GM19438 (cell line): ENCODE results near the gene DPP10.
"Not testable (repeated sequence)": the region's sequence is repeated elsewhere in the genome, so short reads cannot be mapped to it uniquely, and the experiment has no call there.

ENCODE experiments used
- ATAC-seq: cut with Tn5 transposase; IDR thresholded peaks from one replicate; pipeline ENCODE4 v1.9.1; 2021; ENCODE audit warnings: low read depth; ENCODE audit not compliant: unreplicated experiment

The DPP10 gene

DNA sequence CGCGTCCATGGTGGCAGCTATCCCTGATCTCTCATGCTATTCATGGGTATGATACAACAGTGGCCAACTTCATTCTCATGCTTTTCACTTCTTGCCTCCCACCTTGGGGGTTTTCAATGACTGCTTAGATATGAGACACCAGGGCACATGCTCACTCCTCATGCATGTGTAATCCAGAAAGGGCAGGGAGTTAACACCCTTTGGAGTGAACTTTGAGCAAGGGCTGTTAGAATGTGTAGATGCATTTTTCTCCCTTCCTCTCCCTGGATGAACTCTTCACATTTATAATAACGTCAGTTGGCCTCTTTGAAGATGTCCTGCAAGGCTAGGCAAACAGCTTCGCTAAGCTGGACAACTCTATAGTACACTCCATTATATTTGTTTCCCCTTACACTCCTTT is 56.7 kb downstream of the DPP10 start:
- no peak for ATAC-seq

DNA sequence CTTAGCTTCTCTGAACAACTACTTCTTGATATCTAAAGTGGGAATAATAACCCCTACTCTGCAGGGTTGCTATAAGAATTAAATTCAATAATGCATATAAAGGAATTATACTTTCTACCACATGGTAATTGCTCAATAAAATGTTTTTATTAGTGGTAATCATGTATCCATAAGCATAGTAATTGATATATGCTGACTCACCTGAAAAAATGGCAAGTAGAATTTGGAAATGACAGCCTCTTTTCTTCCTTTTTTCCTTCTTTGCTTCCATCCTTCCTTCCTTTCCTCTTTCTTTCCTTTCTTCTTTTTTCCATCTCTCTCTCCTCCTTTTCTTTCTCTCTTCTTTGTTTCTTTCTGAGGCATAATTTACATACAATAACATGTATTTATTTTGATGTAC is 65.3 kb downstream of the DPP10 start:
- ATAC-seq, result no peak

DNA sequence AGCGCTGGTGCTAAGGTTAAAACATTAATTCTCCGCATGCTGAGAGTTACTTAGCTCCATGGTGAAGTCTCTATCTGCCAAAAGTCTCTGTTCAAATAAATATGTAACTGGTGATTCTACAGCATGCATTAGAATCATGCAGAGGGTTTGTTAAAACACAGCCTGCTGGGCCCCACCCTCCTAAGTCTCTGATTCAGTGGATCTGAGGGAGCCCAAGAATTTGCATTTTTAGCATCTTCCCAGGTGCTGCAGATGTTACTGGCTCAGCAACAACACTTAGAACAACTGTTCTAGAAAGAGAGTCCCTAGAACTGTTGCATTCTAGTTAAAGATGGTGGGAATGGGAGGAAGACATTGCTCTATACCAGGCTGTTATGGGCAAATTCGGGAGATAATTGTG is 73.4 kb downstream of the DPP10 start:
- no peak for ATAC-seq

DNA sequence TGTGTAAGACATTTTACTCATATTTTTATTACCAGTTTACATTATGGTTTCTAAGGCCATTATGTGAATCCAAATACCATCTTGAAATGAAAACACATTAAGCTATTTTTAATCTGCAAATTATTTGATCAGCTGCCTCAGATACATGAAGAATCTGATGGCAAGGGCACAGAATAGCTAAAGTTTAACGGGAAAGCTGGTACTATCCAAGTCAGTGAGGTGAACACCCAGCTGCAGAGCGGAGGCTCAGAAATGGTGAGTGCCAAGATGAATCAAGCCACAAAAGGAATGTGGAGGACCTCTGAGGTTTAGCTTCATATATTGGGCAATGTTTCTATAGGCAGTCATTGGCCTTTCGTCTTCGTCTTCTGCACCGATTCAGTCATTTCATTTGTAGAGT is 75.1 kb downstream of the DPP10 start:
- ATAC-seq, result no peak

DNA sequence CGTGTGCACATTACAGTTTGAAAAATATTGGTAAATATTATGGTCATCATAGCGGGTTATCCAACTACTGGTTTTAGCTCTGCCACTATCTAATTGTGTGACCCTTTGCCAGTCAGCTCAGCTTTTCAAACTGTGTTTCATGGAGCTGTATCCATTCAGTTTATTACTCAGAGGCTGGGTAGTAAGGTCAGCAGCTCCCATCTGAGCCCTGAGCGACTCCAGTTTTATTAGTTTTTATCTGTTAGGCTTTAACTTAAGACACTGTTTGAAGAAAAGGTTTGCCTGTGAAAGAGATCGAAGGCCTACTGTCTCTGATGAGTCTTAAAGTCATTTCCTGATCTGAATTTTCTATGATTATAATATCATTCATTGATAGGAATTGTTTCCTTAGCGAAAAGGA is 76.3 kb downstream of the DPP10 start:
- ATAC-seq, result no peak

DNA sequence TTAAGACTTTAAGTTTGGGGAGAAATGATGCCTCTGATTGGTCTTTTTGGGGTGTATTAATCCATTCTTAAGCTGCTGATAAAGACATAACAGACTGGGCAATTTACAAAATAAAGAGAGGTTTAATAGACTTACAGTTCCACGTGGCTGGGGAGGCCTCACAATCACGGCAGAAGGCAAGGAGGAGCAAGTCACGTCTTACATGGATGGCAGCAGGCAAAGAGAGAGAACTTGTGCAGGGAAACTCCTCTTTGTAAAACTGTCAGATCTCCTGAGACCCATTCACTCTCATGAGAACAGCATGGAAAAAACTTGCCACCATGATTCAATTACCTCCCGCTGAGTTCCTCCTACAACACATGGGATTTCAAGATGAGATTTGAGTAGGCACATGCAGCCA is 80.2 kb downstream of the DPP10 start:
- ATAC-seq, result not testable (repeated sequence)

DNA sequence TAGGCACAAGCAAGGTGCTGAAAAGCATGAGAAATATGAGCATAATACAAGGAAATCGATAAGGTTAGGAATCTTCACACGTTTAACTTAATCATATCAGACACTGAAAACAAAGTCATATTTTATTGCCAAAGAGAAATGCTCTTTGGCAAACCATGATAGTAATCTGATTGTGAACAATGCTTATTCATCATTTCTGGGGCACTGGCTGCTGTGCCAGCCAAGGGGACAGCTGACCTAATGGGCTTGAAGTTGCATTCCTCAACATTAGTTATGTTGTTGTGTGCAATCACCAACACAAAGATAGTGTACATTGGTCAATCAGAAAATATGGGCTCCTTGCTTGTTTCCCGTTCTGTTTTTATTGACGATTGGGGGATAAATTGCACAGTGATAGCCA is 83.5 kb downstream of the DPP10 start:
- ATAC-seq, result no peak

DNA sequence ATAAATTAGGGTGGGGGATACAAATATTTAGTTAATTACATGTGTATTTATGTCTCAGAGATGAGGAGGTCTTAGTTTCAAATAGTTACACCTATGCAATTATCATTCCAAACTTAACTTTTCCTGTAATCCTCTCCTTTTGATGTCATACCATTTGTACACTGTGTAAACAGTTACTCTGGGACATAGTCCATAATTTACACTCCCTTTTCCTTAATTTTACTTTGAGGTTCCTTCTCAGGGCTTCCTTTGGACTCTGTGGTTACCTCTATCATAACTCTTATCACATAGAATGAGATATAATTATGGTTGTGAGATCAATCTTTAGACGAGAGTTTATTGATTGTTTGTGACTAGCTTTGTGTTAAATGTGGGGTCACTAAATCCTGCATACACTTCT is 84.4 kb downstream of the DPP10 start:
- no peak for ATAC-seq

DNA sequence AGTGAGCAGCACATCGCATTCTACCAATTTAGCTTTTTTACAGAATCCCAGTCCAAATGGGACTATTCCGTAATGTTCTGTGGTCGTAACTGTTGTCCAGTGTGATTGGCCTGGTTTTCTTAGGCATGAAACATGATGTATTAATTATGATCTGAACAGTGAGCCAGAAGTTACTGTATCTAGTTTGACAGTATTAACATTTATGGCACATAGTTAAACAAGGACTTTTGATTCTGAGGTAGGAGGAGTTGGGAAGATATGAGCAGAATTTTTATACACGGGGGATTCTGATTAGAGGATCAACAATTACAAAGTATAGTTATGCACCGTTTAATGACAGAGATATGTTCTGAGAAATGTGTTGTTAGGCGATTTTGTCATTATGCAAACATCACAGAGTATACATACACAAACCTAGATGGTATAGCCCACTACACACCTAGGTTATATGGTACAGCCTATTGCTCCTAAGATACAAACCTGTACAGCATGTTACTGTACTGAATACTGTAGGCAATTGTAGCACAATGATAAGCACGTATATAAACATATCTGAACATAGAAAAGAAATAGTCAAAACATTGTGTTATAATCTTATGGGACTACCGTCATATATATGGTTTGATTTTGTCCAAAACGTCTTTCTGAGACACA is 85.0 kb downstream of the DPP10 start:
- ATAC-seq, result no peak

DNA sequence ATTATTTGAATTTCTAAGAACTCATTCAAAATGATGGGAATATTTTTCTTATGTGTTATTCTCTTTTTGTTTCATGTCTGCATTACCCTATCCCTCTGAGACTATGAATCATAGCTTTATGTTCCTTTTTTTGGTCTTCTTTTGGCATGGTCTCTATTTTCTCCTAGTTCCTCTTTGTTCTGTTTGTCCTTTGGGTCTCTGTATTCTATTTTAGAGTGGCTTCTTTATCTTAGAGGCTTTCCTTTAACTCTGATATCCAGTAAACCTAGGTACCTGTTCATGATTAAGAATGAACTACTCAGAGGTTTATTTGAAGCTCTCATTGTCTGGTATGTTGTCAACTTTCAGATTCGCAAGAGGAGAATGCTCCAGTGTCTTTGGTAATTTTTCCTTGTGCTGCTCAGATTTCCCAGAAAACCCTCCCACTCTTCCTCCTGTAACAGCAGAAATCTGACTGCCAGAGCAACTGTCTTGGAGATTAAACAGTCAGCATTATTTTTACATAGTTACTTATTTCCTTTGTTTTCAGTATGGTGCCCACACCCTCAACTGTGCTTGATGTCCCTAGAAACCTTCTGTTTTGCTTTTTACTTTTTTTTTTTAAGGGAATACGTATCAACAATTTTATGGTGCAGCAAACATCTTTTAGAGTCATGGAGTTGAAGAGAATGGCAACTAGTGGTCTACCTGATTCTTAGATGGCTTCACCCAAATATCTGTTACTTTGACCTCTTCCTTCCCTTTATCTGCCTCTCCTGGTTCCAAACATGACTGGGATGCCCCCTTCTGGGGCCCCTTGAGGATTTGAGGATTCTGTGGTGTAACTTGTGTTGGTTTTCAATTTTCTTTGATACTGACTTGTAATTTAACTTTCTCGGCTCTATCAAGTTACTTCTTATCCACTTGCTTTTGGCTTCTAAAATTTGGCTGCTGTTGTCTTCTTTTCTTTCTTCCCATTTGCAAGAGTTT is 92.0 kb downstream of the DPP10 start:
- no peak for ATAC-seq

DNA sequence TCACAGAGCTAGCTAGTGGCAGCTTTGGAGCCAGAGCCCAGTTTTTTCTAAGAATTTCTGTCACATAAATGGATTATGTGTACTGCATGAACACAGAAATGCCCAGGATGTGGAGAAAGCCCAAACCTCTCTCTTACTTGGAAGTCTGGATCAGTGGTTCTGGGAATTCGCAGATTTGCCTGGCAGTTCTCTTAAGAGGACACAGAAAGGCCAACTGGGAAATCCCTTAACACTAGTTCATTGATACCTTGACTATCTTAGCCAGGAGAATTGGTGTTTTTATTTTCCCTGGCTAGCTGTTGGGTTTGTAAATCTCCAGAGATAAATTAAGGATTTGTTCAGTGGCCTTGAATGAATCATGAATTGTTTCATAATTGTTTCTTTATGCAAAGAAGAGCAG is 95.3 kb downstream of the DPP10 start:
- no peak for ATAC-seq

DNA sequence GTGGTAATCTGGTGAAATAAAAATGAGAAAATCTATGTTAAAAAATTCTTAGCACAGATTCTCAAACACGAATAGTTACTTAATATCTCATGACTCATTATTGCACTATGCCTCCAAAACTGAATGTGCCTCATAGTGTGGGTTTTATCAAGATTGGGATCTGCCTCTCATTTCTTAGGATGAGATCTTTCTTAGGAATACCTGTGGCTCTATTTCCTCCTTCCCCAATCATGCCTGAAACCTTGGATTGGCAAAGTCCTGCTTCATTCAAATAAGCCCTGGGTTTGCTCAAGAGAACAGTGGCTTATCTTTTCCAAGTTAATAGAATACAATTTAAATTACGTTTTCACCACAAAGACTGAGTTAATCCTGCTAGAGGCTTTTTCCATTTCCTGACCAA is 100.3 kb downstream of the DPP10 start:
- no peak for ATAC-seq

DNA sequence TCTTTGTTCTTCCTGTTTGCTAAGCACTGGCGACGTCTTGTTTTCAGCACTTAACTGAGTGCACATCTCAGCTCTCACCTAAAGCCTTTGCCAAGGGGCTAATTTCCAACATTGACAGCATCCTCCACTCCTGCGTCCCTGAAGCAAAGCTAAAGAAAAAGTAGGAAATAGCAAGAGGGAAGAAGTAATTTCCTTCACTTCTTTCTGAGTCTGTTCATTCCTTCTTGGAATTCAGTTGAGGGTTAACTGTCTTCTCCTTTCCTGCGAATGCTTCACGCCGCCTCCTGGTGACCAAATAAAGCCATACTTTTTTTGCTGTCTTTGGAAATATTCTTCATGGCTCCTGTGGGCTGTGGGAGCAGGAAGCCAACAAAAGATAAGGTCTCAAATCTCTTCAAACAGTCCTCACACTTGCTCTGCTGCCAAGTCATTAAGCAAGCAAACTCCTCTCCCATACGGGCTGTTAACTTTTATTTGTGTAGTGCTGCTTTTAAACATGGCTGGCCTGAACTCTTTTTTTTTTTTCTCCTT is 100.9 kb downstream of the DPP10 start:
- ATAC-seq, result no peak

DNA sequence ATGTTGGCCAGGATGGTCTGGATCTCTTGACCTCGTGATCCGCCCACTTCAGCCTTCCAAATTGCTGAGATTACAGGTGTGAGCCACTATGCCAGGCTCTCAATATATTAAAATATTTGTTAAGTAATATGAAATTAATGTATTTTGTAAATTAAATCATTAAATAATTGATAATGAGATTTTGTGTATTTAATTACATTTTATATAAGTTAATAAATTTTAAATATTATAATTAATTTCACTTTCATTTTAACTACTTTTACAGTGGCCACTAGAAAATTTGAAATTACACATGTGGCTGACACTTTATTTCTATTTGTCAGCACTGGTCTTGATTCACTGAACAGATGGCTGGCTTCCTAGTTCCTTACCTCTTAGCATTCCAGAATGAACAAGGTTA is 102.6 kb downstream of the DPP10 start:
- no peak for ATAC-seq

DNA sequence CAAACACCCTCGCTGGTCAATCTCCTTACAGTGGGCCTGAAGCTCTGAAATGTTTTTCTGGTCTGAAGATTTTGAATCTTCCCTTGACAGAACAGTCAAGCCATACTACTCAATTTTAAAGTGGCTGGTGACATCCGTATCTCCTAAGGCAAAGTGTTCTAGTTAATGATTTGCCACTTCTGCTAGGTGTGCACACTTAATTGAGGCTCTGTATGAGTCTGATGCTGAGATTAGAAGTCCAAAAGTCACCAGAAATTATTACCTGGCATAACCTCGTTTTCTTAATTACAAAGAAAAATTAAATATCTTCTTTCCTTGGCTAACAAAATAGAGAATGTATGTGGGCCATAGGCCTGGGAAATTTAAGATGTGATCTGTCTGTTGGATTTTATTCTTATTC is 104.1 kb downstream of the DPP10 start:
- no peak for ATAC-seq

DNA sequence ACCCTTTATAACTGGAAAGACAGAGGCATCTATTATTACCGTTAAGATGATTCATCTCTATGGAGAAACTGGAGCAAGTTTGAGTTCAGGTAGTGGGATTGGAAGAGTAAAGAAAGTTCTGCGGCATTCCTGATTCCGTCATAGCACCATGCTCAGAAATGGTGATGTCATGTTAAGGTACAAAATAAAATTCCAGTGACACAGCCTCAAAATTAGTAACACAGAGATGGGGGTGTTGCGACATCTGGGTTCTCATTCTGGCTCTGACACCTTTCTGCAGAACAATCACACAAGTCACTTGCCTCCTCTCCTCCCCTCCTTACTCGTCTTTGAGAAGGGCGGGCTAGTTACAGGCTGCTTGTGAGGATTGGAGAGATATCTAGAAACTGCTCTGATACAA is 105.7 kb downstream of the DPP10 start:
- ATAC-seq, result no peak

DNA sequence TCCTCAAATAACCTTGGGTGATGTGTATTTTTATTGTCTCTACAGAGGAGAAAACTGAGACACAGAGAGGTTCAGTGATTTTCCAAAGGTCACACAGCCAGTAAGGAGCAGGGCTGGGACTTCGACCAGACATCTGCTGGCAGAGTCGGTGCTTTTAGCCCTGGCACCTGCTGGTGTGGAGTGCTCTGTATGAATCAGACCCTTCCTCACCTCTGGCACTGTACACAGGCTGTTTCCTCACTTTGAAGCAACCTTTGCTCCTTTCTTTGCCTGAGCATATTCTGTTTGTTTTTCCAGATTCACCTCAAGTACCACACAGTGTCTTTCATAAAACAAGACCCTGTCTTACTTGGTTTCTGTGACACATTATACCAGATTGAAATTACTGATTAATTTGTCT is 107.9 kb downstream of the DPP10 start:
- ATAC-seq, result no peak

DNA sequence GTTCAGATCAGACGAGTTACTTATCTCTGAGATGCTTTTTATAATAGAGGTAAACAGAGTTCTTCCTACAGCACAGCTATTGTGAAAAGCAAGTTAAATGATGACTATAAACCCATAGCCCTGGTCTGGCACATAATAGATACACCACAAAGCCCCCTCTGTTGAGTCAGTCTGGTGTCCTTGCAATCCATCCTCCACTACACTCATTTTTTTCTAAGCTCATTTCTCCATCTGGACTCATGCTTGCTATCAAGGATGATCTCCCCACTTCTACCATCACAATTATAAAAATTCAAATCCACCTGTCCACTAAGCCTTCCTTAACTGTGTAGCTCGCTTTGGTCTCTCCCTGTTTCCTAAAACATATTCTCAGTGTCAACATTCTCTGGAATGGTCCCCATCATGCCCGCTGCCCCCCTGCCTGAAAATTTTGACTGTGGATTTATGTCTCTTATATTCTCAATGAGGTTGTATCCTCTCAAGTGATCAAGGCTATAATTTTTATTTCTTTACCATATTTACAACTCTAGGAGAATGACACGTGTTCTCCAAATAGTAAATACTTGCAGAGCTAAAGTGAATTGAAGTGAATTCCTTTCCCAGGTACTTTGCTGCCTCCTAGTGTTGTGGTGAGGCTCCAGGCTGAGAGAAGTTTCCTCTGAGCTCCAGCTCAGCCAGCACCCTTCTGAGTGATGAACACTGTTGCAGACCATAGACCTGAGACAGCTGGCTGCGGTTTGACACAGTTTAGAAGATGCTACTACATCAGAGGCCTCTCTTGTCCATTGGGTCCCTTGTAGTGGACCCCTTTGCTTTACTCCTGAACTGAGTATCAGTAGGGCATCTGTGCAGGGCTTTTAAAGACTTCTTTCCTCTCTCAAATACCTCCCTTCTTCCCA is 108.7 kb downstream of the DPP10 start:
- no peak for ATAC-seq

DNA sequence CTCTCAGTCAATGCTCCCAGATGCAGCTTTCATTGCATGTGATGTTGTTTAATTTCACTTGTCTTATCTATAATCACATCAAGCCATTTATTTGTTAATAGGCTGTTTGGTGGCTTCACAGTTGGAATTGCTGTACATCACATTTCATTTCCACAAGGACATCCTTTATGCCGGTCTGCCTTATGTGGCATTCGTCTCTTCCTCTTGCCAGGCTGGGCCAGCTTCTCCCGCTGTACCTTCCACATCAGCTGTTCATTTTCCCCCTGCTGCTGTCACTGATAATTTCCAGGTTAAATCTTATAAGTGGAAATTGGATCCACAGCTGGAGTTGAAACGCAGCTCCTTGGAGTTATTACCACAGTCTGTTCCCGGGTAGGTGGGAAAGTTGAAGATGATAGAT is 110.6 kb downstream of the DPP10 start:
- no peak for ATAC-seq

DNA sequence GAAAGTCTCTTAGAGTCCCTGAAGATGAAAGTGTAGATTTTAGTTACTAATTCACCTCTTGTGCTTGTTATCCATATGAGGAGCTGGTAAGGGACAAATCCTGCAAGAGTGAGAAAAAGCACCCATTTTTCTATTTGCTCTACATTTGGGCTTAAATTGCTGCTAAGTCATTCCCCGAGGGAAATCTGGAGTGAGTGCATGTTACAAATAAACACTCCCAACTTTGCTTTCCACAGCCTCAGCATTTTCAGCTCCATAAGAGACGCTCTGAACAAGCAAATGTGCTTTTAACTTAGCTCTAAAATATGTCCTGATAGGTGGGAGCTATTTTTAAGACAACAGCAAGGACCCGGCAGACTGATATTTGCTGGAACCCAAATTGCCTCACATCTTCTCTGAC is 126.7 kb downstream of the DPP10 start:
- ATAC-seq, result no peak

DNA sequence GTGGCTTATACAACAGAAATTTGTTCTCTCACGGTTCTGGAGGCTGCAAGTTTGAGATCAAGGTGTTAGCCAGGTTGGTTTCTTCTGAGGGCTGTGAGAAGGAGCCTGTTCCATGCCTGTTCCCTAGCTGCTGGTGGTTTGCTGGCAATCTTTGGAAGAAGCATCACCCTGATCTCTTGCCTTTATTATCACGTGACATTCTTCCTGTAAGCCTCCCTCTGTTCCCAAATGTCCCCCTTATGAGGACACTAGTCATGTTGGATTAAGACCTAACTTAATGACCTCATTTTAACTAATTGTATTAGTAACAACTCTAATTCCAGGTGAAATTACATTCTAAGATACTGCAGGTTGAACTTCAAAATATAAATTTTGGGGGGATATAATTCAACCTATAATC is 135.2 kb downstream of the DPP10 start:
- no peak for ATAC-seq
